Measurements from ENCODE around the gene DPM3.

GRCh38 chr1:155125511-155125945 lies 14.8 kb downstream of the DPM3 start:
- no peak for TF ChIP-seq POLR2A (IDR thresholded peaks at IDR 0.05)
- TF ChIP-seq, protein P1, sequence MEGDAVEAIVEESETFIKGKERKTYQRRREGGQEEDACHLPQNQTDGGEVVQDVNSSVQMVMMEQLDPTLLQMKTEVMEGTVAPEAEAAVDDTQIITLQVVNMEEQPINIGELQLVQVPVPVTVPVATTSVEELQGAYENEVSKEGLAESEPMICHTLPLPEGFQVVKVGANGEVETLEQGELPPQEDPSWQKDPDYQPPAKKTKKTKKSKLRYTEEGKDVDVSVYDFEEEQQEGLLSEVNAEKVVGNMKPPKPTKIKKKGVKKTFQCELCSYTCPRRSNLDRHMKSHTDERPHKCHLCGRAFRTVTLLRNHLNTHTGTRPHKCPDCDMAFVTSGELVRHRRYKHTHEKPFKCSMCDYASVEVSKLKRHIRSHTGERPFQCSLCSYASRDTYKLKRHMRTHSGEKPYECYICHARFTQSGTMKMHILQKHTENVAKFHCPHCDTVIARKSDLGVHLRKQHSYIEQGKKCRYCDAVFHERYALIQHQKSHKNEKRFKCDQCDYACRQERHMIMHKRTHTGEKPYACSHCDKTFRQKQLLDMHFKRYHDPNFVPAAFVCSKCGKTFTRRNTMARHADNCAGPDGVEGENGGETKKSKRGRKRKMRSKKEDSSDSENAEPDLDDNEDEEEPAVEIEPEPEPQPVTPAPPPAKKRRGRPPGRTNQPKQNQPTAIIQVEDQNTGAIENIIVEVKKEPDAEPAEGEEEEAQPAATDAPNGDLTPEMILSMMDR (IDR thresholded peaks at IDR 0.05) = peak in 1 of 6 experiments; percentile 21
